ENCODE measurements around the gene BIRC7. TPM values are rescaled to one million over a fixed set of nuclear protein-coding genes. Genes with fewer than 3 reads are reported as not detected.

BIRC7 gene
- total RNA-seq, 1 experiment from 2014 or later = 0.96 TPM

DNA sequence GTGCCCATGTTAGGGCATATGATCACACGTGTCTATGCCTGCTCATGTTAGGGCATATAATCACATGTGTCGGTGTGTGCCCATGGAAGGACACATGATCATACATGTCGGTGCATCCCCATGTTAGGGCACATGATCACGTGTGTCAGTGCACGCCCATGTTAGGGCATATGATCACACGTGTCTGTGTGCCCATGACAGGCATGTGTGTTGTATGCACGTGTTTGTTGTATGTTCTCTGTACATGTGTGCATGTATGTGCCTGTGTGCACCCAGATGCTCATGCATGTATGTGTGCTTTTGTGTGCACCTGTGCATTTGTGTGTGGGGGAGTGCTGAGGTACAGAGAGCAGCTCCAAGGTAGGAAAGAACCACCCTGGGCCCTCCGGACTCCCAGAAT is 49.6 kb upstream of the BIRC7 start:
- Histone ChIP-seq H3K36me3 (ENCODE audit: control insufficient read depth in 1 of 2, insufficient read depth in 2 of 2, low read length in 2 of 2) (no peaks in the 10 kb centered on the region), H3K79me2 (ENCODE audit: insufficient read depth, low read length) (no peaks in the 10 kb centered on the region), H3K4me3 (replicated peaks in 1 of 2; ENCODE audit: low read depth in 1 of 2, low read length in 2 of 2) (no peak overlapping the region), H3K27me3 (ENCODE audit: insufficient read depth, low read length) (no peaks in the 10 kb centered on the region), H3K4me2 (ENCODE audit: low read length) (peak overlapping the region; percentile 55), H3K9me2 (ENCODE audit: insufficient read depth) (no peaks in the 10 kb centered on the region), H3K4me1 (ENCODE audit: control insufficient read depth in 1 of 2, insufficient read depth in 2 of 2, low read length in 2 of 2) (peaks cover 8 to 17% of the 10 kb centered on the region in 2 experiments), H4K20me1 (ENCODE audit: insufficient read depth) (no peaks in the 10 kb centered on the region), H3K27ac (ENCODE audit: low read depth, low read length) (no peak overlapping the region), H2AFZ (ENCODE audit: low read depth, low read length, poor library complexity, severe bottlenecking) (no peak overlapping the region), H3K9ac (ENCODE audit: low read length) (no peak overlapping the region), H3K9me3 (ENCODE audit: control insufficient read depth in 1 of 2, insufficient read depth in 1 of 2, low read depth in 1 of 2, low read length in 2 of 2) (no peaks in the 10 kb centered on the region)
- no peak for ATAC-seq
- CTCF ChIA-PET = no interaction called here
- RAD21 ChIA-PET (ENCODE audit: low non-redundant PET in 1 of 2, low total read pairs in 2 of 2, uncharacterized antibody in 2 of 2, unreplicated experiment in 2 of 2) = no interaction called here
- BruUV-seq (replicated peaks) = no TSS peak
- DNase-seq (ENCODE audit: low read depth, low spot score) = no peak
- POLR2A ChIA-PET = no interaction called here
- intact Hi-C loops (cut with micrococcal nuclease) = no loop called here
- TF ChIP-seq CBX3 (IDR thresholded peaks at IDR 0.05; ENCODE audit: low read depth) (no peak), ZFX (IDR thresholded peaks at IDR 0.05) (no peak), TCF7L2 (IDR thresholded peaks at IDR 0.05; ENCODE audit: borderline replicate concordance, extremely low read depth, insufficient read depth, insufficient read length) (no peak), ELF1 (IDR thresholded peaks at IDR 0.05; ENCODE audit: borderline replicate concordance, low read depth) (no peak)
- TF ChIP-seq, protein P1, sequence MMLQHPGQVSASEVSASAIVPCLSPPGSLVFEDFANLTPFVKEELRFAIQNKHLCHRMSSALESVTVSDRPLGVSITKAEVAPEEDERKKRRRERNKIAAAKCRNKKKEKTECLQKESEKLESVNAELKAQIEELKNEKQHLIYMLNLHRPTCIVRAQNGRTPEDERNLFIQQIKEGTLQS (IDR thresholded peaks at IDR 0.05) = no peak

DNA sequence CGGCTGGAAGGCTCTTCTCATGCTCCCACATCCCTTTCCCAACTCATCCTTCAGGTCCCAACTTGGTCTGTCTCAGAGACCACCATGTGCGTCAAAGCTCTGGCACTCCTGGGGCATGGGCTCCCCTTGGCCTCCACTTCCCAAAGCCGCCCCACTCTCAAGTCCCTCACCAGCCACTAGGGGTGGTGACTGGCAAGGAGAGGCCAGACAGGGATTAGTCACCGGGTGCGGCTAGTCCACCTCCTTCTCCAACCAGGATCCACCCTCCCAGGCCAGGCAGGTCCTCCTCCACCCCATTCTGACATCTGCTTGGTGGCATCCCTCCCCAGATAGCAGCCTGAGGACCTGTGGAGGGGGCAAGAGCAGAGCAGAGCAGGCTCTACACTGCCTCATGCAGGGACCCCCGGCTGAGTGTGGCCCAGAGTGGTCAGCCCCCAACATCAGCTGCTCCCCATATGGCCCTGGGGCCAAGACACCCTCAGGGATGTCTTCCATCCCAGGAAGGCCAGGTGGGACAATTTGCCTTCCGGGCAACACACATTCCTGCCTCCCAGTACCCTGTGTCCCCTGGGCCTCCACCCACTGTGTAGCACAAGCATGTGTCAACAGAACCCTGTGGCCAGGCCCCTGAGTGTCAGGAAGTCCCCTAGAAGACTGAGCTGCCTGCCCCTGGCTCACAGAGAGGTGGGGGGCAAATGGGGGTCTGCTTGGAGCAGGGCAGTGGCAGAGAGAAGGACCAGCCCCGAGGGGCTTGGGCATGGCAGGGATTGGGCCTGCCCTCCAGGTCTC is 49.0 kb upstream of the BIRC7 start:
- no TSS peak for BruUV-seq (replicated peaks)
- intact Hi-C loops (cut with micrococcal nuclease) = no loop called here
- ATAC-seq (peak; percentile 70), DNase-seq (ENCODE audit: low read depth, low spot score) (peak; percentile 40)
- Histone ChIP-seq H3K79me2 (ENCODE audit: insufficient read depth, low read length) (no peaks in the 10 kb centered on the region), H3K4me1 (ENCODE audit: control insufficient read depth in 1 of 2, insufficient read depth in 2 of 2, low read length in 2 of 2) (peaks cover 14 to 23% of the 10 kb centered on the region in 2 experiments), H2AFZ (ENCODE audit: low read depth, low read length, poor library complexity, severe bottlenecking) (no peak overlapping the region), H3K9me3 (ENCODE audit: control insufficient read depth in 1 of 2, insufficient read depth in 1 of 2, low read depth in 1 of 2, low read length in 2 of 2) (no peaks in the 10 kb centered on the region), H3K27me3 (ENCODE audit: insufficient read depth, low read length) (no peaks in the 10 kb centered on the region), H3K4me3 (replicated peaks in 1 of 2; ENCODE audit: low read depth in 1 of 2, low read length in 2 of 2) (no peak overlapping the region), H3K27ac (ENCODE audit: low read depth, low read length) (no peak overlapping the region; the same call in 1 of the 2 replicates), H3K9ac (ENCODE audit: low read length) (no peak overlapping the region), H3K36me3 (ENCODE audit: control insufficient read depth in 1 of 2, insufficient read depth in 2 of 2, low read length in 2 of 2) (no peaks in the 10 kb centered on the region), H3K4me2 (ENCODE audit: low read length) (peak overlapping the region; percentile 55), H3K9me2 (ENCODE audit: insufficient read depth) (no peaks in the 10 kb centered on the region), H4K20me1 (ENCODE audit: insufficient read depth) (no peaks in the 10 kb centered on the region)
- ChIA-PET RAD21 (ENCODE audit: low non-redundant PET in 1 of 2, low total read pairs in 2 of 2, uncharacterized antibody in 2 of 2, unreplicated experiment in 2 of 2) (no interaction called here), POLR2A (no interaction called here), CTCF (no interaction called here)
- TF ChIP-seq, protein P2, sequence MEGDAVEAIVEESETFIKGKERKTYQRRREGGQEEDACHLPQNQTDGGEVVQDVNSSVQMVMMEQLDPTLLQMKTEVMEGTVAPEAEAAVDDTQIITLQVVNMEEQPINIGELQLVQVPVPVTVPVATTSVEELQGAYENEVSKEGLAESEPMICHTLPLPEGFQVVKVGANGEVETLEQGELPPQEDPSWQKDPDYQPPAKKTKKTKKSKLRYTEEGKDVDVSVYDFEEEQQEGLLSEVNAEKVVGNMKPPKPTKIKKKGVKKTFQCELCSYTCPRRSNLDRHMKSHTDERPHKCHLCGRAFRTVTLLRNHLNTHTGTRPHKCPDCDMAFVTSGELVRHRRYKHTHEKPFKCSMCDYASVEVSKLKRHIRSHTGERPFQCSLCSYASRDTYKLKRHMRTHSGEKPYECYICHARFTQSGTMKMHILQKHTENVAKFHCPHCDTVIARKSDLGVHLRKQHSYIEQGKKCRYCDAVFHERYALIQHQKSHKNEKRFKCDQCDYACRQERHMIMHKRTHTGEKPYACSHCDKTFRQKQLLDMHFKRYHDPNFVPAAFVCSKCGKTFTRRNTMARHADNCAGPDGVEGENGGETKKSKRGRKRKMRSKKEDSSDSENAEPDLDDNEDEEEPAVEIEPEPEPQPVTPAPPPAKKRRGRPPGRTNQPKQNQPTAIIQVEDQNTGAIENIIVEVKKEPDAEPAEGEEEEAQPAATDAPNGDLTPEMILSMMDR (IDR thresholded peaks at IDR 0.05 in 2 of 3, conservative IDR thresholded peaks at IDR 0.05 in 1 of 3; ENCODE audit: borderline replicate concordance in 1 of 3, insufficient read depth in 1 of 3, low read depth in 2 of 3, low read length in 2 of 3) = peak in 2 of 3 experiments; percentile 56 to 61; a peak in 3 of 6 replicates
- TF ChIP-seq, protein P3, sequence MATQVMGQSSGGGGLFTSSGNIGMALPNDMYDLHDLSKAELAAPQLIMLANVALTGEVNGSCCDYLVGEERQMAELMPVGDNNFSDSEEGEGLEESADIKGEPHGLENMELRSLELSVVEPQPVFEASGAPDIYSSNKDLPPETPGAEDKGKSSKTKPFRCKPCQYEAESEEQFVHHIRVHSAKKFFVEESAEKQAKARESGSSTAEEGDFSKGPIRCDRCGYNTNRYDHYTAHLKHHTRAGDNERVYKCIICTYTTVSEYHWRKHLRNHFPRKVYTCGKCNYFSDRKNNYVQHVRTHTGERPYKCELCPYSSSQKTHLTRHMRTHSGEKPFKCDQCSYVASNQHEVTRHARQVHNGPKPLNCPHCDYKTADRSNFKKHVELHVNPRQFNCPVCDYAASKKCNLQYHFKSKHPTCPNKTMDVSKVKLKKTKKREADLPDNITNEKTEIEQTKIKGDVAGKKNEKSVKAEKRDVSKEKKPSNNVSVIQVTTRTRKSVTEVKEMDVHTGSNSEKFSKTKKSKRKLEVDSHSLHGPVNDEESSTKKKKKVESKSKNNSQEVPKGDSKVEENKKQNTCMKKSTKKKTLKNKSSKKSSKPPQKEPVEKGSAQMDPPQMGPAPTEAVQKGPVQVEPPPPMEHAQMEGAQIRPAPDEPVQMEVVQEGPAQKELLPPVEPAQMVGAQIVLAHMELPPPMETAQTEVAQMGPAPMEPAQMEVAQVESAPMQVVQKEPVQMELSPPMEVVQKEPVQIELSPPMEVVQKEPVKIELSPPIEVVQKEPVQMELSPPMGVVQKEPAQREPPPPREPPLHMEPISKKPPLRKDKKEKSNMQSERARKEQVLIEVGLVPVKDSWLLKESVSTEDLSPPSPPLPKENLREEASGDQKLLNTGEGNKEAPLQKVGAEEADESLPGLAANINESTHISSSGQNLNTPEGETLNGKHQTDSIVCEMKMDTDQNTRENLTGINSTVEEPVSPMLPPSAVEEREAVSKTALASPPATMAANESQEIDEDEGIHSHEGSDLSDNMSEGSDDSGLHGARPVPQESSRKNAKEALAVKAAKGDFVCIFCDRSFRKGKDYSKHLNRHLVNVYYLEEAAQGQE (IDR thresholded peaks at IDR 0.05; ENCODE audit: low read depth) = no peak
- TF ChIP-seq SRF (IDR thresholded peaks at IDR 0.05; ENCODE audit: low read depth) (no peak), SP1 (IDR thresholded peaks at IDR 0.05; ENCODE audit: low read depth) (no peak)
- TF ChIP-seq, protein P1 (IDR thresholded peaks at IDR 0.05) = no peak
